ENCODE measurements around the gene B2M. TPM values are rescaled to one million over a fixed set of nuclear protein-coding genes. Genes with fewer than 3 reads are reported as not detected.

Gene B2M
- total and polyA plus RNA-seq, 2 of the 13 experiments (the other 11 are each of a cell fraction or from before 2014, with no cell fraction given): 784 to 857 TPM

DNA sequence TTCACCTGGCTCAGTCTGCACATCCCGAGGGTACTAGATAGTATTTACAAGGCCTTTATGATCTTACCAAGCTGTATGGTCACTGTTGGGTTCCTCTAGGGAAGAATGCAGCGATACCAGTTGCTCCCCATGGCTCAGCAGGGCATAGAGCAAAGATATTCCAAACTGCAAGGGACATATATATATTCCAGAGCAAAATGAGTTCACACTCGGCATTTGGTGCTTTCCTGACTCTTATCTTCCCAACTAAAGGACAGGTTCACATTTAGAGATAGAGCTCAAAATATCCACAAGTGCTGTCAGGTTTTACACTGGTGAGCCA lies 44.3 kb upstream of the B2M start (continued):
- TF ChIP-seq, protein P1, sequence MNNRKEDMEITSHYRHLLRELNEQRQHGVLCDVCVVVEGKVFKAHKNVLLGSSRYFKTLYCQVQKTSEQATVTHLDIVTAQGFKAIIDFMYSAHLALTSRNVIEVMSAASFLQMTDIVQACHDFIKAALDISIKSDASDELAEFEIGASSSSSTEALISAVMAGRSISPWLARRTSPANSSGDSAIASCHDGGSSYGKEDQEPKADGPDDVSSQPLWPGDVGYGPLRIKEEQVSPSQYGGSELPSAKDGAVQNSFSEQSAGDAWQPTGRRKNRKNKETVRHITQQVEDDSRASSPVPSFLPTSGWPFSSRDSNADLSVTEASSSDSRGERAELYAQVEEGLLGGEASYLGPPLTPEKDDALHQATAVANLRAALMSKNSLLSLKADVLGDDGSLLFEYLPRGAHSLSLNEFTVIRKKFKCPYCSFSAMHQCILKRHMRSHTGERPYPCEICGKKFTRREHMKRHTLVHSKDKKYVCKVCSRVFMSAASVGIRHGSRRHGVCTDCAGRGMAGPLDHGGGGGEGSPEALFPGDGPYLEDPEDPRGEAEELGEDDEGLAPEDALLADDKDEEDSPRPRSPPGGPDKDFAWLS (CRISPR knock-in tag; IDR thresholded peaks at IDR 0.05; ENCODE audit: borderline replicate concordance): no peak

DNA sequence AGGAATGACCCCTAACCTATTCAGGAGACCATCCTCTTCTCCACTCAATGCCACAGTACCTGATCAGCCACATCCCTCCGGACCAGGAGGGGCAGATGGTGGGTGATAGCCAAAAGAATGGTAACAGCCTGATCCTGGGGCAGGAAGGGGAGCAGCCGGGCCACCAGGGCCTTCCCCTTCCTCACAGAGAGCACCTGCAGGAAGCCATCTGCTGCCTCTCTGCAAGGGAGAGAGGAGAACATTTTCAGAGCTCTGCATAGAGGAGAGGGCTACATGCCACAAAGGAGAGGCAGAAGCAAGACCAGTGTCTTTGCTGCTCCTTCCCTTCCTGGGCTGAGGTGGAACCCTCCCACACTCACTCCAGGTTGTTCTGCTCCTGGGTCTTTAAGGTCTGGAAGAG lies 42.4 kb upstream of the B2M start:
- H3K9ac ChIP-seq (ENCODE audit: insufficient read depth, low read depth, low read length): no peak overlapping the region
- H3K4me1 ChIP-seq (ENCODE audit: insufficient read depth, low read length): peaks cover 36% of the 10 kb centered on the region
- ATAC-seq (no peak), FAIRE-seq (no peak), DNase-seq (ENCODE audit: low spot score) (no peak)
- no peaks in the 10 kb centered on the region for H3K9me3 ChIP-seq (ENCODE audit: low read length)
- in situ Hi-C loops (cut with HindIII; ENCODE audit: extremely low pct_ligation_motif_present, low pct_unique_long_range_greater_than_20kb) (no loop called here), intact Hi-C loops (cut with micrococcal nuclease; ENCODE audit: unreplicated experiment) (no loop called here)
- CTCF ChIA-PET (ENCODE audit: low intra/inter-chr PET ratio, low total read pairs): no interaction called here
- 0% methylated on average over 1 of the region's 2 CpGs for WGBS (ENCODE audit: low lambda C conversion rate)
- H3K79me2 ChIP-seq (ENCODE audit: insufficient read depth, low read length): no peaks in the 10 kb centered on the region
- no peak overlapping the region for H2AFZ ChIP-seq (ENCODE audit: low read length)
- H3K4me3 ChIP-seq (replicated peaks in 1 of 3; ENCODE audit: insufficient read depth in 1 of 3, low read depth in 2 of 3, low read length in 3 of 3): no peak overlapping the region
- H3K4me2 ChIP-seq (ENCODE audit: low read depth, low read length): no peak overlapping the region
- BruUV-seq (replicated peaks): no TSS peak
- no peak overlapping the region for H3K27ac ChIP-seq (ENCODE audit: extremely low read length, insufficient read depth, low read length)
- peaks cover 2 to 5% of the 10 kb centered on the region in 2 experiments; a peak in 3 of 5 replicates for H3K27me3 ChIP-seq (ENCODE audit: control insufficient read depth in 1 of 2, insufficient read depth in 2 of 2, low read length in 2 of 2)
- no peaks in the 10 kb centered on the region for H3K36me3 ChIP-seq (replicated peaks in 1 of 2; ENCODE audit: control insufficient read depth in 1 of 2, insufficient read depth in 2 of 2, low read length in 2 of 2)
- POLR2A ChIA-PET: no interaction called here
- H4K20me1 ChIP-seq (ENCODE audit: insufficient read depth, low read length): no peaks in the 10 kb centered on the region
- no peak for TF ChIP-seq ZSCAN21 (CRISPR knock-in tag; IDR thresholded peaks at IDR 0.05; ENCODE audit: borderline replicate concordance)
- no peak for TF ChIP-seq GATAD2A (CRISPR knock-in tag; IDR thresholded peaks at IDR 0.05)
- no peak for TF ChIP-seq XRCC5 (optimal IDR thresholded peaks at IDR 0.05; ENCODE audit: low read length)
- no peak for TF ChIP-seq ZNF235 (CRISPR knock-in tag; IDR thresholded peaks at IDR 0.05; ENCODE audit: borderline replicate concordance)
- TF ChIP-seq SALL2 (CRISPR knock-in tag; IDR thresholded peaks at IDR 0.05): no peak
- no peak for TF ChIP-seq ZNF619 (CRISPR knock-in tag; IDR thresholded peaks at IDR 0.05)
- TF ChIP-seq, protein P2, sequence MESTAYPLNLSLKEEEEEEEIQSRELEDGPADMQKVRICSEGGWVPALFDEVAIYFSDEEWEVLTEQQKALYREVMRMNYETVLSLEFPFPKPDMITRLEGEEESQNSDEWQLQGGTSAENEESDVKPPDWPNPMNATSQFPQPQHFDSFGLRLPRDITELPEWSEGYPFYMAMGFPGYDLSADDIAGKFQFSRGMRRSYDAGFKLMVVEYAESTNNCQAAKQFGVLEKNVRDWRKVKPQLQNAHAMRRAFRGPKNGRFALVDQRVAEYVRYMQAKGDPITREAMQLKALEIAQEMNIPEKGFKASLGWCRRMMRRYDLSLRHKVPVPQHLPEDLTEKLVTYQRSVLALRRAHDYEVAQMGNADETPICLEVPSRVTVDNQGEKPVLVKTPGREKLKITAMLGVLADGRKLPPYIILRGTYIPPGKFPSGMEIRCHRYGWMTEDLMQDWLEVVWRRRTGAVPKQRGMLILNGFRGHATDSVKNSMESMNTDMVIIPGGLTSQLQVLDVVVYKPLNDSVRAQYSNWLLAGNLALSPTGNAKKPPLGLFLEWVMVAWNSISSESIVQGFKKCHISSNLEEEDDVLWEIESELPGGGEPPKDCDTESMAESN (CRISPR knock-in tag; conservative IDR thresholded peaks at IDR 0.05): no peak
- TF ChIP-seq, protein P3, sequence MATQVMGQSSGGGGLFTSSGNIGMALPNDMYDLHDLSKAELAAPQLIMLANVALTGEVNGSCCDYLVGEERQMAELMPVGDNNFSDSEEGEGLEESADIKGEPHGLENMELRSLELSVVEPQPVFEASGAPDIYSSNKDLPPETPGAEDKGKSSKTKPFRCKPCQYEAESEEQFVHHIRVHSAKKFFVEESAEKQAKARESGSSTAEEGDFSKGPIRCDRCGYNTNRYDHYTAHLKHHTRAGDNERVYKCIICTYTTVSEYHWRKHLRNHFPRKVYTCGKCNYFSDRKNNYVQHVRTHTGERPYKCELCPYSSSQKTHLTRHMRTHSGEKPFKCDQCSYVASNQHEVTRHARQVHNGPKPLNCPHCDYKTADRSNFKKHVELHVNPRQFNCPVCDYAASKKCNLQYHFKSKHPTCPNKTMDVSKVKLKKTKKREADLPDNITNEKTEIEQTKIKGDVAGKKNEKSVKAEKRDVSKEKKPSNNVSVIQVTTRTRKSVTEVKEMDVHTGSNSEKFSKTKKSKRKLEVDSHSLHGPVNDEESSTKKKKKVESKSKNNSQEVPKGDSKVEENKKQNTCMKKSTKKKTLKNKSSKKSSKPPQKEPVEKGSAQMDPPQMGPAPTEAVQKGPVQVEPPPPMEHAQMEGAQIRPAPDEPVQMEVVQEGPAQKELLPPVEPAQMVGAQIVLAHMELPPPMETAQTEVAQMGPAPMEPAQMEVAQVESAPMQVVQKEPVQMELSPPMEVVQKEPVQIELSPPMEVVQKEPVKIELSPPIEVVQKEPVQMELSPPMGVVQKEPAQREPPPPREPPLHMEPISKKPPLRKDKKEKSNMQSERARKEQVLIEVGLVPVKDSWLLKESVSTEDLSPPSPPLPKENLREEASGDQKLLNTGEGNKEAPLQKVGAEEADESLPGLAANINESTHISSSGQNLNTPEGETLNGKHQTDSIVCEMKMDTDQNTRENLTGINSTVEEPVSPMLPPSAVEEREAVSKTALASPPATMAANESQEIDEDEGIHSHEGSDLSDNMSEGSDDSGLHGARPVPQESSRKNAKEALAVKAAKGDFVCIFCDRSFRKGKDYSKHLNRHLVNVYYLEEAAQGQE (IDR thresholded peaks at IDR 0.05; ENCODE audit: borderline replicate concordance in 1 of 2, low read depth in 1 of 2, low read length in 2 of 2): no peak
- no peak for TF ChIP-seq ZNF644 (CRISPR knock-in tag; IDR thresholded peaks at IDR 0.05; ENCODE audit: low read depth)
- TF ChIP-seq ZKSCAN8 (CRISPR knock-in tag; IDR thresholded peaks at IDR 0.05; ENCODE audit: borderline replicate concordance): no peak
- TF ChIP-seq GZF1 (CRISPR knock-in tag; IDR thresholded peaks at IDR 0.05): no peak
- TF ChIP-seq GFI1 (CRISPR knock-in tag; IDR thresholded peaks at IDR 0.05; ENCODE audit: borderline replicate concordance): no peak
- no peak for TF ChIP-seq ZNF776 (CRISPR knock-in tag; IDR thresholded peaks at IDR 0.05)
- TF ChIP-seq TOE1 (CRISPR knock-in tag; IDR thresholded peaks at IDR 0.05): no peak
- no peak for TF ChIP-seq CCDC6 (CRISPR knock-in tag; IDR thresholded peaks at IDR 0.05)
- no peak for TF ChIP-seq ZNF431 (CRISPR knock-in tag; IDR thresholded peaks at IDR 0.05; ENCODE audit: borderline replicate concordance, low read depth)
- TF ChIP-seq JARID2 (CRISPR knock-in tag; IDR thresholded peaks at IDR 0.05; ENCODE audit: insufficient replicate concordance): no peak
